Raji (cell line): ENCODE measurements around the gene ZDHHC18.

Experiments used
- POLR2A ChIP-seq: IDR thresholded peaks from 2 replicates; pipeline ENCODE4 v1.6.1; 2011; ENCODE audit warnings: low read depth, low read length, control low read depth; ENCODE audit not compliant: insufficient read depth

The ZDHHC18 gene

DNA sequence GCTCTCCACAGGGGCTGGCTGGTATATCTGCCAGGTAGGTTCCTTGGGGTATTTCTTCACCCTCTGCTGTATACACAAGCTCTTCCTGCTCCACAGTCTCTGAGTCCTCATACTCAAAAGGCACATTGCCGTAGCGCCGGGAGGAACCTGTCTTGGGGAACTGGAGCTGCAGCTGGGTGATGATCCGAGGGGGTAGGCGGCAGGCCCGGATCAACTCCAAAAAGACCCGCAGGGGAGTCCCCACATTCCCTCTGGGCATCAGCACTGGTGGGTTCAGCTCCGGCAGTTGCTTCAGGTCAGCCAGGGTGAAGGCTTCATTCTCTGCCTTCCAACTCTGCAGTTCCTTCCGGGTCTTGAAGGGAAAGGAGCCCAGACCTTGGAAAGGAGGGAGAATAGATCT lies 70.9 kb downstream of the ZDHHC18 start:
- no peak for TF ChIP-seq POLR2A

DNA sequence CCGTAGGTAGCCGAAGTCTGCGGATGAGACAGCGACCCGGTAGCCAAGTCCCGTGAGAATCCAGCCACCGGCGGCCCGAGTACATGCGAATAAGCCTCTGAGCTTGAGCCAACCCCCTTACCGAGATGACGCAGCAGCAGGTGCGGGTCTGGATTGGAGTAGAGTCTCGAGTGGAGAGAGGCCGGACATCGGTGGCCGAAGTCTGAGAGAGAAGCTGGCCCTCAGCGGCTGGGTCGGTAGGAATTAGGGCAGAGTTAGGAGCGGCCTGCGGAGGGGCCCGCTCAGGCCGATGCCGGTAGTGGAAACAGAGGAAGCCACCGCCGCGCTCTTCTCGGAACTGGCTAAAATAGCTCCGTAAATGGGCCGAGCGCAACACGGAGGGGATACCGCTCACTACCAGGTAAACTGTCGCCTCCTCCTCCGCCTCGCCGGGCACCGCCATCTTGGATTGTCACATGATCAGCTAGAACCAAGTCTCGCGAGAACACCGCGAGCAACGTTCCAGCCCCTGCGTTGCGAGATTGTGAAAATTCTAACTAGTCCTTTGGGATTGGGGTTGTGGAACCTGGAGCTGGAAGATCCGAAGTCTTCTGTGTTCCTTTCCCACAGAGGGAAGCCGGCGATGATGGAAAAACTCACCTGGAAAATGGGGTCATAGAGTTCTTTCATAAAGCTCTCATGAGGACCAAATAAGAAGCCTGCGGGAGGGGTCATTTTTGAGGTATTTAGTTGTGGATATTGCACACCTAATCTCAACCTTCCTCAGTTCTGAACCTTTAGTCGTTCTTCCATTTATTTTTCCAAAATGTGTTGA lies 73.7 kb downstream of the ZDHHC18 start, which contains the start of gene GPATCH3:
Gene GPATCH3, minus strand, starts transcription at position 467 of the 814 bp plus-strand sequence. Its CDS starts 25 bp downstream, at position 442.
- TF ChIP-seq POLR2A = peak; percentile 97

DNA sequence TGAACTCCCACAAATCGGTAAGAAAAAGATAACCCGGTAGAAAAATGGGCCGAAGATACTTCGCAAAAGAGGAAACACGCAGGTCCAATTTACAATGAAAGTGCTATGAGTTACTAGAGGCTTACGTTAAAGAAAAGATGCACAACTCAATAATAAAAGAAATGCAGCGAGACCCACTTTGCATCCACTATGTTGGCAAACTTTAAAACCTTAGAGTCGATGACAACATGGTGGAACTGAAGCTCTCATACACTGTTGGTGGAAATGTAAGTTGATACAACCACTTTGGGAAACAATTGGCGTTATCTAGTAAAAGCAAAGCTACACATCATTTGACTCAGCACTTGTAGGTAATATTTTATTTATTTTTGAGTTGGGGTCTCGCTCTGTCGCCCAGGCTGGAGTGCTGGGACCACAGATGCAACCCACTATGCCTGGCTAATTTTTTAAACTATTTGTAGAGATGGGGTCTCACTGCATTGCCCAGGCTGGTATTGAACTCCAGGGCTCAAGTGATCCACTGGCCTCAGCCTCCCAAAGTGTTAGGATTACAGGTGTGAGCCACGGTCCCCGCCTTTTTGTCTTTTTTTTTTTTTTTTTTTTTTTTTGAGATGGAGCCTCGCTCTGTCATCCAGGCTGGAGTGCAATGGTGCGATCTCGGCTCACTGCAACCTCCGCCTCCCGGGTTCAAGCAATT lies 74.5 kb downstream of the ZDHHC18 start:
- no peak for TF ChIP-seq POLR2A
